Mesothelial cell of epicardium (in vitro differentiated cells): ENCODE data around the gene FMNL1. TPM values are rescaled to one million over a fixed set of nuclear protein-coding genes. Genes with fewer than 3 reads are reported as not detected.

Experiments
- DNase-seq, 2 experiments: peaks; one replicate each; pipeline ENCODE4 v3.0.0; 2021; ENCODE audit warnings: low spot score in 2 of 2; ENCODE audit not compliant: unreplicated experiment in 2 of 2
- H3K27ac Mint-ChIP-seq: 2 replicates; pipeline ENCODE4 v1.8.0; 2021; ENCODE audit warnings: mixed read lengths
- H3K27me3 Mint-ChIP-seq: 2 replicates; pipeline ENCODE4 v1.8.0; 2021; ENCODE audit warnings: low read depth, mixed read lengths
- H3K36me3 Mint-ChIP-seq: 2 replicates; pipeline ENCODE4 v1.8.0; 2021; ENCODE audit warnings: mixed read lengths
- H3K4me1 Mint-ChIP-seq: 2 replicates; pipeline ENCODE4 v1.8.0; 2021; ENCODE audit warnings: mixed read lengths
- H3K4me3 Mint-ChIP-seq: 2 replicates; pipeline ENCODE4 v1.8.0; 2021; ENCODE audit warnings: mild to moderate bottlenecking, moderate library complexity, mixed read lengths
- H3K9me3 Mint-ChIP-seq: 2 replicates; pipeline ENCODE4 v1.8.0; 2021; ENCODE audit warnings: mixed read lengths
- total RNA-seq: library from RNA; stranded (reverse); gene quantifications from 3 replicates; pipeline ENCODE4 v1.2.1, GENCODE V29; 2021
- TF ChIP-seq, protein P1 (sequence below): fragments of 200-600 bp; sonication (generic); IDR thresholded peaks from one replicate; pipeline ENCODE4 v1.5.0; 2021; ENCODE audit warnings: antibody characterized with exemption; ENCODE audit not compliant: unreplicated experiment

Gene FMNL1
- total RNA-seq, 1 donor from 2014 or later: 3.7 TPM

DNA sequence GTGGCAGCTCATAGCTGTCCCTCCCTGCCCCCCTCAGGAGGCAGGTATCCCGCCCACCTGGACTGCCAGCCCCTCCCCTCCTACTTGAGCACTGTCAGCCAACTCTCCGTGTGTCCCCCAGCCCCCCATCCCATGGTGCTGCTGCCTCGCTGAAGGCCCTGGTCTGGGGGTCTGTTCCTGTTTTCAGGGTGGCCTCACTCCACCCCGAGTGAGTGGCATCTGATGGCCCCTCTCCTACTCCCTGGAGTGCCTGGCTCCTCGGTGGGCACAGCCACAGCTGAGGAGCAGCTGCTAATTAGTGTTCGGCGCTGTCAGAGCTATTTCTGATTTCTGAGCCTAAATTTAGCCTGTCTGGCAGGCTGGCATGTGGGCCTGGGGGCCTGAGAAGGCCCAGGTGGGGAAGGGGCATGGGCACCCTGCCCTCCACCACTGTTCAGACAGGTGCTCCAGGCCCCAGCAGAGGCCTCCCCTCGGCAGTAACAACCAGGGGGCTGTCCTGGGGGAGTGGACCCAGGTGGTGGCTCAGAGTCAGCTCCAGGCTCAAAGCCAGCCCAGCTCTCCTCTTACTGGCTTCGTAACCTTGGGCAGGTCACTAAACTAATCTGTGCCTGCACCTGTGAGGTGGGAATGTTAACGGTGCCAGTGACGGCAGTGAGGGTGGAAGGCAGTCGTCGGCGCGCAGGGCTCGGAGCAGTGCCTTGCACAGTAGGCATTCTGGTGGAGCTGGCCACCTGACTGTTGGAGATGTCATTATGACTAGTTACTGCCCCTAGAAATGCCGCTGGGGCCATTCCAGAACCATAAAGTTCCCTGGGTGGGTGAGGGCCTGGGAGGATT lies 6.5 kb downstream of the FMNL1 start:
- Mint-ChIP-seq H3K9me3 (no peaks in the 10 kb centered on the region), H3K27me3 (peaks cover 34% of the 10 kb centered on the region)
- TF ChIP-seq, protein P1, sequence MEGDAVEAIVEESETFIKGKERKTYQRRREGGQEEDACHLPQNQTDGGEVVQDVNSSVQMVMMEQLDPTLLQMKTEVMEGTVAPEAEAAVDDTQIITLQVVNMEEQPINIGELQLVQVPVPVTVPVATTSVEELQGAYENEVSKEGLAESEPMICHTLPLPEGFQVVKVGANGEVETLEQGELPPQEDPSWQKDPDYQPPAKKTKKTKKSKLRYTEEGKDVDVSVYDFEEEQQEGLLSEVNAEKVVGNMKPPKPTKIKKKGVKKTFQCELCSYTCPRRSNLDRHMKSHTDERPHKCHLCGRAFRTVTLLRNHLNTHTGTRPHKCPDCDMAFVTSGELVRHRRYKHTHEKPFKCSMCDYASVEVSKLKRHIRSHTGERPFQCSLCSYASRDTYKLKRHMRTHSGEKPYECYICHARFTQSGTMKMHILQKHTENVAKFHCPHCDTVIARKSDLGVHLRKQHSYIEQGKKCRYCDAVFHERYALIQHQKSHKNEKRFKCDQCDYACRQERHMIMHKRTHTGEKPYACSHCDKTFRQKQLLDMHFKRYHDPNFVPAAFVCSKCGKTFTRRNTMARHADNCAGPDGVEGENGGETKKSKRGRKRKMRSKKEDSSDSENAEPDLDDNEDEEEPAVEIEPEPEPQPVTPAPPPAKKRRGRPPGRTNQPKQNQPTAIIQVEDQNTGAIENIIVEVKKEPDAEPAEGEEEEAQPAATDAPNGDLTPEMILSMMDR: no peak

DNA sequence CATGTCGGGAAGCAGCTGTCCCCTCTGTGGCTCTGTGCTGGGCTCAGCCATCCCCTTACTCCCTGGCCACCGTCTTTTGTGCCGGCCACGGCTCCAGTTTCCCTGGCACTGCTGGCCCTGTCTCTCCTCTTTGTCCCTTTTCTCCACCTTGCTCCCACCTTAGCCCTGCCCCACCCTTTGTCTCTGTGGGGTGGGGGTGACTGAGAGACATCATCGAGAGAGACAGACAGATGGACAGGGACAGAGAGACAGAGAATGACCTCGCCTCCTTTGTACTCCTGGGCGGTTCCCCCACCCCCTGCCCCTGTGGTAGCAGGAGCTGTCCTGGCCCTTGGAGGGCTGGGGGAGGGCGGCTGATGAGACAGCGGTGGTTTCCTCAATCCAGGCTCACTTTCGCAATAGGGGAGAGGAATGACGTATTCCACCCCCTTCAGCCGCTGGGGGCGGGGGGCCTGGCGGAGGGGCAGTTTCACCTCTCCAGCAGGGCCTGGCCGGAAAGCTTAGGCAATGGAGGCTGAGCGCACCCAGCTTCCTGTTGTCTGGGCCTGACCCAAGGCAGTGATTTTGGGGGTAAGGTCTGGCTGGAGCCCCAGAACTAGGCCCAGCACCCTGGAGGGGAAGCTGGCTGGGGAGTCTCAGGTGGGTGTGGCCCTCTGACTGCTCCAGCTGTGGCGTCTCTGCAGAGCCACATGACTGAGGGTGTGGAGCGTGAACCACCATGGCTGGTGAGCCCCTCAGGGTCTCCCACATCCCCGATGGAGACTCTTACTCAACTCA lies 7.3 kb downstream of the FMNL1 start:
- H3K27ac Mint-ChIP-seq: no peak overlapping the region
- DNase-seq: no peak
- H3K9me3 Mint-ChIP-seq: no peaks in the 10 kb centered on the region
- TF ChIP-seq, protein P1: no peak
- H3K27me3 Mint-ChIP-seq: peaks cover 32% of the 10 kb centered on the region
- H3K36me3 Mint-ChIP-seq: no peaks in the 10 kb centered on the region
- H3K4me1 Mint-ChIP-seq: peaks cover 8% of the 10 kb centered on the region
- no peak overlapping the region for H3K4me3 Mint-ChIP-seq

More for the DNA sequence above, 6.5 kb downstream of the FMNL1 start:
- H3K27ac Mint-ChIP-seq: no peak overlapping the region
- no peak overlapping the region for H3K4me3 Mint-ChIP-seq
- H3K36me3 Mint-ChIP-seq: no peaks in the 10 kb centered on the region
- H3K4me1 Mint-ChIP-seq: peaks cover 8% of the 10 kb centered on the region
- DNase-seq: no peak

DNA sequence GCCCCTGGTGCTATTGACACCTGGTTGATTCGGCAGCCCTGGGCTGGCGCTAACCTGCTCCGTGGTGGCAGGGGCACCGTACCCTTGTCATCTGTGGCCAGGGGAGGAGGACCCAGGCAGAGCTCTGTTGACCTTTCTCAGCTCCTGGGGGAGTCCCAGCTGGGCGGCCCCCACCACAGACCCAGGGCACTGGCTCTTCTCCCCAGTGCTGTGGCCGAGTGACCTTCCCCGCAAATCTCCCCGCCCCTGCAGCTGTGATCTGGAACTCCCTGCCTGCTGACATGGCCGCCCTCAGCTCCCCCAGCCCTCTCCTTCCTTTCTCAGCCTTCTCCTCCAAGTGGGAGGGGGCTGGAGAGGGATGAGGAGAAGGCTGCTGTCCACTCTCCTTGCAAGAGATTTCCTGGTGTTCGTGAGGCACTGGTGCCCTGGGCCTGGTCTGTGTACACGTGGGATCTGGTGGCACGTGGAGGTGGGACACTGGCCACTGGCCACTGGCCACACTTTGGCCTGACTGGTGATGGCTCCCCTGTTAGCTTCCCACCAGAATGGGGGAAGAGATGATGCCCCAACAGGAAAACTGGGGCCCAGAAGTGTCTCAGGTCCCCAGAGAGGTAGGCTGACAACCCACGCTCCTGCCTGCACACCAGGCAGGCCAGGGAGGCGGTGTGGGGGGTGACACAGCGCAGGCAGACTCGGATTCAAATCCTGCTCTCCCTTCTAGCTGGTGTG lies 8.2 kb downstream of the FMNL1 start:
- no peak for DNase-seq
- Mint-ChIP-seq H3K4me3 (no peak overlapping the region), H3K27ac (no peak overlapping the region), H3K36me3 (no peaks in the 10 kb centered on the region), H3K27me3 (peaks cover 30% of the 10 kb centered on the region), H3K4me1 (peaks cover 8% of the 10 kb centered on the region), H3K9me3 (no peaks in the 10 kb centered on the region)
- TF ChIP-seq, protein P1: no peak

DNA sequence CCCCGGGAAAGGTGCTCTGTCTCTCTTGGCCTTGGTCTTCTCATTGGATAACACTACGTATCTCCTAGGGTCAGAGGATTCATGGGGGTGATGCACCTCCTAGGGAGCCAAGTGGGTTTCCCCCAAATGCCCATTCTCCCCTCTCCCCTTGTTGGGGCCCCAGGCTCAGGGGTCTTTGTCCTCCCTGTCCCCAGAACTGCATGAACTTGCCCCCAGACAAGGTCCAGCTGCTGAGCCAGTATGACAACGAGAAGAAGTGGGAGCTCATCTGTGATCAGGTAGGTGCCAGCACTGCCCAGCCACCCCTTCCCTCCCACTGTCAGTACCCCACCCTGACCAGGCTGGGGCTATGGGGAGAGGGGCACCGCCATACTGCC lies 8.7 kb downstream of the FMNL1 start:
- no peak overlapping the region for H3K4me3 Mint-ChIP-seq
- H3K27ac Mint-ChIP-seq: no peak overlapping the region
- peaks cover 30% of the 10 kb centered on the region for H3K27me3 Mint-ChIP-seq
- H3K4me1 Mint-ChIP-seq: peaks cover 8% of the 10 kb centered on the region
- no peak for DNase-seq
- TF ChIP-seq, protein P1: no peak
- H3K36me3 Mint-ChIP-seq: no peaks in the 10 kb centered on the region
- H3K9me3 Mint-ChIP-seq: no peaks in the 10 kb centered on the region

DNA sequence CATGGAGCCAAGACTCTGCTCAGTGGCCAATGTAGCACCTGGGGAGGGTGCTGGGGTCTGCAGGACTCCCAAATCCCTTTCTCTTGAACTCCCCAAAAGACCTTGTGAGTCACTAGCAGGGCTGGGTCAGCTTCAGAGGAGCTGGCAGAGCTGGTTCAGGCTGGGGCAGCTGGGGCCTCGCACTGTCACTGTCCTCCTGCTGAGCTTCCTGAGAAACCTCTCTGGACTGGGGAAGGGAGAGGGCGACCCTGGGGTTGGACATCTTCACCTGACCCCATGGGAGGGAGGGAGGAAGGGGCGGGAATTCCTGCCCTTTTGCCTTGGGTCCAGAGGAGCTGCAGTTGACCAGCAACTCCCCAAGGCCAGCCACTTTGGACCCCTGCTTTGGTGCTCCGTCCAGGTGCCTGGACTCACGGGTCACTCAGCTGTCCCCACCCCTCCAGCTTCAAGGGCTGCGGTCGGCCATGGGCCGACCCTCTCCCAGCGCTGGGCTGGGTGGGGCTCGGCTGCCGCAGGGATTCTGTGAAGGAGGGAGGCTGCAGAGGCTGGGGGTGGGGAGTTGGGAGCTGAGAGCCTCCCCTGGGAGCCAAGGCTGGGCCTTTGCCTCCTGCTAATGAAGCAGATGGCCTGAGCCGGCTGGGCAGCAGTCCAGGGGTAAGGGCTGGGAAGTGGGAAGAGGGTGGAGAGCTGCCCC lies 9.2 kb downstream of the FMNL1 start:
- no peak for DNase-seq
- TF ChIP-seq, protein P1: no peak
- Mint-ChIP-seq H3K27me3 (peaks cover 31% of the 10 kb centered on the region), H3K36me3 (no peaks in the 10 kb centered on the region), H3K4me1 (peaks cover 8% of the 10 kb centered on the region), H3K9me3 (no peaks in the 10 kb centered on the region), H3K4me3 (no peak overlapping the region), H3K27ac (no peak overlapping the region)
